DND-41 (cell line): ENCODE results near the gene ZNF474.

Experiments used
- ATAC-seq: fragments of 200-7000 bp; cut with Tn5 transposase; 3 replicates; pipeline ENCODE4 v1.9.1; 2021; ENCODE audit warnings: low read depth; ENCODE audit not compliant: insufficient read depth
- DNase-seq: peaks from one replicate; pipeline ENCODE4 v3.0.0-alpha.2; 2020
- H2AFZ ChIP-seq: 2 replicates; pipeline ENCODE4 v1.6.0; 2012; ENCODE audit warnings: low read depth, low read length
- H3K27ac ChIP-seq: 2 replicates; pipeline ENCODE4 v1.5.1; 2012; ENCODE audit warnings: low read length, inconsistent platforms
- H3K27me3 ChIP-seq: fragments of 200-600 bp; sonication (generic); 2 replicates; pipeline ENCODE4 v1.6.0; 2012; ENCODE audit warnings: low read length, mild to moderate bottlenecking, inconsistent platforms; ENCODE audit not compliant: insufficient read depth, poor library complexity
- H3K36me3 ChIP-seq: 2 replicates; pipeline ENCODE4 v1.5.1; 2012; ENCODE audit warnings: low read length, inconsistent platforms; ENCODE audit not compliant: insufficient read depth
- H3K4me1 ChIP-seq: 2 replicates; pipeline ENCODE4 v1.5.1; 2012; ENCODE audit warnings: mild to moderate bottlenecking, low read length; ENCODE audit not compliant: insufficient read depth
- H3K4me2 ChIP-seq: 2 replicates; pipeline ENCODE4 v1.6.0; 2012; ENCODE audit warnings: mild to moderate bottlenecking, moderate library complexity, low read length, inconsistent platforms; ENCODE audit not compliant: insufficient read depth
- H3K4me3 ChIP-seq, 2 experiments: fragments of 200-600 bp in 1 of 2; shearing (Covaris generic) in 1 of 2; 2 replicates each; pipeline ENCODE4 v1.5.1; 2012 to 2016; ENCODE audit warnings: inconsistent platforms in 2 of 2, low read length in 2 of 2, mild to moderate bottlenecking in 2 of 2, low read depth in 1 of 2, moderate library complexity in 1 of 2
- H3K79me2 ChIP-seq: 2 replicates; pipeline ENCODE4 v1.6.0; 2012; ENCODE audit warnings: low read length, inconsistent platforms; ENCODE audit not compliant: insufficient read depth
- H3K9ac ChIP-seq: 2 replicates; pipeline ENCODE4 v1.6.0; 2012; ENCODE audit warnings: low read depth, mild to moderate bottlenecking, inconsistent platforms, low read length, moderate library complexity
- H3K9me3 ChIP-seq: 2 replicates; pipeline ENCODE4 v1.5.1; 2012; ENCODE audit warnings: low read length, moderate library complexity, mild to moderate bottlenecking, inconsistent platforms; ENCODE audit not compliant: insufficient read depth, severe bottlenecking
- H4K20me1 ChIP-seq: 2 replicates; pipeline ENCODE4 v1.6.0; 2012; ENCODE audit warnings: low read length; ENCODE audit not compliant: insufficient read depth
- EZH2 ChIP-seq: IDR thresholded peaks from 3 replicates; pipeline ENCODE4 v1.6.1; 2012; ENCODE audit warnings: borderline replicate concordance, low read depth, mild to moderate bottlenecking, moderate library complexity, low read length, inconsistent platforms; ENCODE audit not compliant: severe bottlenecking
- TF ChIP-seq, protein P1 (sequence below): IDR thresholded peaks from 2 replicates; pipeline ENCODE4 v1.5.1; 2012; ENCODE audit warnings: borderline replicate concordance, low read length, moderate library complexity, mild to moderate bottlenecking; ENCODE audit not compliant: poor library complexity, severe bottlenecking; ENCODE audit errors: extremely low read depth

The ZNF474 gene

DNA sequence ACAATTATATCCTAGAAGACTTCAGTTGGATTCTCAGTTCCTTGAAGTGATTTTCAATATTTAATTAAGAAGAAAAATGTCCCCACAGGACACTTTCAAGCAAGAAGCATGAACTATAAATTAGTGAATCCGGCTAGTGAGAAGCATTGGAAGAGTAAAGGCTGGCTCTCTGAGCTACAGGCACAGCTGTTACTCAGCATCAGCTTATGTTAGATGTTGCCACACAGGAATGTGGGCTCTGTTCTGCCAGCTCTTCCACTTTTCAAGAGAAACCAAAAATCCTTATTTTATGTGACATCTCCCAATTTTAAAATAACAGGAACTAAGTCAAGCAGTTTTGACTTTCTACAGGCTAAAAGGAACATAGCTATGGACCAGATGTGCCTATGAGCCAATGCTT lies 14.9 kb downstream of the ZNF474 start:
- no peaks in the 10 kb centered on the region for H3K4me1 ChIP-seq
- ATAC-seq (no peak), DNase-seq (no peak)
- H3K79me2 ChIP-seq = no peaks in the 10 kb centered on the region
- H3K27me3 ChIP-seq = no peaks in the 10 kb centered on the region
- no peaks in the 10 kb centered on the region for H3K9me3 ChIP-seq
- no peaks in the 10 kb centered on the region for H3K36me3 ChIP-seq
- H3K27ac ChIP-seq = no peak overlapping the region
- no peak overlapping the region for H3K4me3 ChIP-seq
- no peak overlapping the region for H2AFZ ChIP-seq
- H3K9ac ChIP-seq = no peak overlapping the region
- no peaks in the 10 kb centered on the region for H4K20me1 ChIP-seq
- H3K4me2 ChIP-seq = no peak overlapping the region
- TF ChIP-seq EZH2 = no peak

DNA sequence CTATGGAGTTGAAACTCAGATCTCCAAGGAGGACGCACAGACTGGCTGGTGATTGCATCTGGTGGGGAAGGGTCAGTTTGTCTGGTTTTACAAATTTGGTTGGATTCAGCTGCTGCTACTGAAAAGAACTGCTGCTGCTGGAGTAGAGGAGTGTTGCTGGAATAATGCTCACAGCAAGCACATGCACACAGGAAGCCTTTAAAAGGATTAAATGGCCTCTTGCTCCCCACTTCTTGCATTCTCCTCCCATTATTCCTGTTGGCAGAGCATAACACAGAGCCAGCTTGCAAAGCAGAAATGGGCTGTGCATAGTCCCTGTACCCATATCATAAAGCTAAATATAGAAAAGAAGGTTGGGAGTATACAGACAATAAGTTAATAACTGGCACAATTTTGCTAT lies 16.6 kb downstream of the ZNF474 start:
- Histone ChIP-seq H3K4me2 (no peak overlapping the region), H3K4me3 (no peak overlapping the region), H3K9ac (no peak overlapping the region), H3K79me2 (no peaks in the 10 kb centered on the region), H3K27ac (no peak overlapping the region), H3K36me3 (no peaks in the 10 kb centered on the region), H2AFZ (no peak overlapping the region), H4K20me1 (no peaks in the 10 kb centered on the region), H3K4me1 (no peaks in the 10 kb centered on the region), H3K27me3 (no peaks in the 10 kb centered on the region), H3K9me3 (no peaks in the 10 kb centered on the region)
- no peak for ATAC-seq
- TF ChIP-seq, protein P1, sequence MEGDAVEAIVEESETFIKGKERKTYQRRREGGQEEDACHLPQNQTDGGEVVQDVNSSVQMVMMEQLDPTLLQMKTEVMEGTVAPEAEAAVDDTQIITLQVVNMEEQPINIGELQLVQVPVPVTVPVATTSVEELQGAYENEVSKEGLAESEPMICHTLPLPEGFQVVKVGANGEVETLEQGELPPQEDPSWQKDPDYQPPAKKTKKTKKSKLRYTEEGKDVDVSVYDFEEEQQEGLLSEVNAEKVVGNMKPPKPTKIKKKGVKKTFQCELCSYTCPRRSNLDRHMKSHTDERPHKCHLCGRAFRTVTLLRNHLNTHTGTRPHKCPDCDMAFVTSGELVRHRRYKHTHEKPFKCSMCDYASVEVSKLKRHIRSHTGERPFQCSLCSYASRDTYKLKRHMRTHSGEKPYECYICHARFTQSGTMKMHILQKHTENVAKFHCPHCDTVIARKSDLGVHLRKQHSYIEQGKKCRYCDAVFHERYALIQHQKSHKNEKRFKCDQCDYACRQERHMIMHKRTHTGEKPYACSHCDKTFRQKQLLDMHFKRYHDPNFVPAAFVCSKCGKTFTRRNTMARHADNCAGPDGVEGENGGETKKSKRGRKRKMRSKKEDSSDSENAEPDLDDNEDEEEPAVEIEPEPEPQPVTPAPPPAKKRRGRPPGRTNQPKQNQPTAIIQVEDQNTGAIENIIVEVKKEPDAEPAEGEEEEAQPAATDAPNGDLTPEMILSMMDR = no peak
- TF ChIP-seq EZH2 = no peak
- DNase-seq = no peak

DNA sequence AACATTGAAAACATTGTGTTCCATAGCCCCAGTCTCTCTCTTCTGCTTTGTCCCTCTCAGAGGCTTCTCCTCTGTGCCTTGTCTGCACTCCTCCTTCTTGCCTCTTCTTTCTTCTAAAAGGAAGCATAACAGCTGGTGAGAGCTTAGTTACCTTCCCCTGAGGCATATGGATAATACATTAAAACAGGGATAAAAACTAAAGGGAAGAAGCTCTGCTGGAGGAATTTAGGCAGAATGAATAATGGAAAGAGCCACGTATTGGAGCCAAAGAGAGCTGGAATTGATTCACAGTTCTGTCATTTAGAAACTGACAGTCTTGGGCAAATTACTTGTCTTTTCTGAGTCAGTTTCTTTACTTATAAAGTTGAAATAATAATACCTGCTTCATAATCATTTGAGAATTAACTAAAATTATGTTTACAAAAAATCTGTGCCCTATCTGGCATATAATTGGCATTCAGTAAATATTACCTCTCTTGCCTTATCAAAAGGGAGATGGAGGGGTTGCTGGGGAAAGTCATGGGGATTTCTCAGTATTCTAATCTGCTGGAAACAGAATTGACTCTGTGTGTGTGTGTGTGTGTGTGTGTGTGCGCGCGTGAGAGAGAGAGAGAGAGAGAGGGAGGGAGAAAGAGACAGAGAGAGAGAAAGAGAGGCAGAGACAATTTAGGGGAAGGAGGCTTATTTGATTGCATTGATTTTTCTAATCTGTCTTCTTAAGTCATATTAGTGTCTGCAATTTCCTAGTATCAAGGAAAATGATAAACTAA lies 20.2 kb downstream of the ZNF474 start:
- Histone ChIP-seq H3K4me1 (peaks cover 6% of the 10 kb centered on the region), H3K27ac (no peak overlapping the region), H3K9me3 (no peaks in the 10 kb centered on the region), H4K20me1 (no peaks in the 10 kb centered on the region), H3K9ac (no peak overlapping the region), H3K36me3 (no peaks in the 10 kb centered on the region), H3K4me2 (no peak overlapping the region), H3K27me3 (no peaks in the 10 kb centered on the region), H3K4me3 (no peak overlapping the region), H2AFZ (no peak overlapping the region), H3K79me2 (no peaks in the 10 kb centered on the region)
- DNase-seq (no peak), ATAC-seq (no peak)
- TF ChIP-seq, protein P1 = no peak
- no peak for TF ChIP-seq EZH2

GRCh38 chr5:122150215-122150614 lies 20.9 kb downstream of the ZNF474 start:
- no peak overlapping the region for H3K4me3 ChIP-seq
- no peak overlapping the region for H2AFZ ChIP-seq

More at GRCh38 chr5:122150215-122150614, 20.9 kb downstream of the ZNF474 start:
- Histone ChIP-seq H3K36me3 (no peaks in the 10 kb centered on the region), H3K9ac (no peak overlapping the region), H3K27me3 (no peaks in the 10 kb centered on the region), H3K4me1 (peaks cover 6% of the 10 kb centered on the region), H3K4me2 (no peak overlapping the region), H3K9me3 (no peaks in the 10 kb centered on the region), H3K79me2 (no peaks in the 10 kb centered on the region), H4K20me1 (no peaks in the 10 kb centered on the region), H3K27ac (no peak overlapping the region)
- ATAC-seq = no peak
- DNase-seq = no peak
- TF ChIP-seq, protein P1 = no peak
- TF ChIP-seq EZH2 = no peak
